Skin epidermis (tissue), 12 donors: ENCODE results near the gene NDUFS2.
A peak's percentile ranks its signal among the peaks of the same experiment; 100 is the strongest.

Experiments
- H3K27ac ChIP-seq, 21 experiments: fragments of 200-600 bp; sonication (generic) in 11 of 21; one replicate each; pipeline ENCODE4 v1.5.0; 2020; ENCODE audit warnings: mild to moderate bottlenecking in 3 of 21, inconsistent platforms in 2 of 21, moderate library complexity in 2 of 21
- H3K4me3 ChIP-seq, 7 experiments: fragments of 200-600 bp; sonication (generic) in 2 of 7; one replicate each; pipeline ENCODE4 v1.5.0; 2020; ENCODE audit warnings: inconsistent platforms in 2 of 7, mild to moderate bottlenecking in 2 of 7, moderate library complexity in 1 of 7

The NDUFS2 gene

GRCh38 chr1:161191971-161192370 is 10.2 kb upstream of the NDUFS2 start:
- Histone ChIP-seq H3K4me3 (no peak overlapping the region), H3K27ac (peak overlapping the region in 3 of 21 experiments; percentile 10 to 53 (median 15))

DNA sequence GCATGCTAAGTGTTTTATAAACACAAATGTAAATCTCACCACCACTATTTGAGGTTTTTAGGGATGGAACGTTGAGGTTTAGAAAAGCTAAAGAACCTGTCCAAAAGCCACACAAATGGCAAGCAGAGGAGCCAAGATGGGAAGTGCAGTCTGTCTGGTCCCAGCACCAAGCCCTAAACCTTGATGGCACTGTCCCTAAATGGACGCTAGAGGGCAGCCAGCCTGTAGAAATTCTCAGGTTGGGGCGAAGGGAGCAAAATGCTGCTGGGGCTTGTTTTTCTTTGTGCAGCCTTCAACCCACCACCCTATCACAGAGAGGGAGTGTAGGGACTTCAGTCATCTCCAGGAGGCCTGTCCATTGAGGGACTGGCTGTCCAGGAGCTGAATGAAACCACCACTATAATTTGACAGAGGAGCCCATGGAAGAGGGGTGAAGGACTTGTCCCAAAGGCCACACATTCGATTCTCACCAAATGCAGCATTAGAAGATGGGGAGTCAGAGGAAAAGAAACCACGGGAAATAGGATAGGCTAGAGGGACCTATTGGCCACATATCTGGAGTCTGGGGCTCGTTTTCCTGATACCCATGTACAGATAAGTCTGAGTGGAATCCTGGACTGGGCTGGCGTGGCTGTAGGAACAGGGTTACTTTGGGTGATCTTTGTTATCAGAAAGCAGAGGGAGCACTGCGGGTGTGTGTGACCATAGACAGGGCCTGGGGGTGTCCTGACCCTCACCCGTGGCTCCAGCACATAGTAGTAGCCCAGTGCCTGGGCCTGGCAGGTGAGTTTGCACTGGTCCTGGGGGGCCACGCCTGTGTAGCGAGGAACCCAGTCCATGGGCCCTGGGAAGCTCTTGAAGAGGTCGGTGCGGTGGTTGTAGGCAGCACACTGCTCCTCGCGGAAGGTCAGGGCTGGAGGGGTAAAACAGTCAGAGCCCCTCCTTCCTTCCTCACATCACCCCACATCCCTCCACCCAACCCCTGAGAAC is 9.4 kb upstream of the NDUFS2 start:
- H3K27ac ChIP-seq, result peak overlapping the region in 13 of 21 experiments; percentile 2 to 94 (median 36)
- no peak overlapping the region for H3K4me3 ChIP-seq

DNA sequence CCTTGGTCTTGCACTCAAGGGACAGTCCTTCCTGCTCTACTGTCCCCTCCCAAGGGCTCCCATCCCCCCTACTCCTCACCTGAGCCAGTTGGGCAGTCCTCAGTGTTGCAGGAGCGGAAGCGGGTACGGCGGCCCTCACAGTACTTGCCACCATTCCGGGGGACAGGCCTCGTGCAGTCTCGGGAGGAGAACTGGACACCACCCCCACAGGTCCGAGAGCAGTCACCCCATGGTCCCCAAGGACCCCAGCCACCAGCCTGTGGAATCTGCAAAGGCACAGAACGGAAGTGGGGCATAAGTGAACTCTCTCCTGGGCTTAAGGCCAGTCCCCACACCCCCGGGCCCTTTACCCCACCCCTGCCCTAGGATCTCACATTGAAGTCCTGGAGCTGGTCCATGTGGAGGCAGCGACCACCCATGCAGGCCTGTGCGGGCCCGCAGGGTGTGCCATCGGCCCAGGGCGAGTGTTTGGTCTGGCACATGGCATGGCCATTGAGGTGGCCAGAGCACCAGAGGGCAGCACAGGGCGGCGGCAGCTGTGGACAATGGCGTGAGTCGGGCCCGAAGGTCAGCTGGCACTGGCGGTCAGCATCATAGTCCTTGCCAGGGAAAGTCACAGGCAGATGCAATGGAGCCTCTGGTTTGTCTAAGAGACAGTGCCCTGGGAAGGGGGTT is 8.5 kb upstream of the NDUFS2 start:
- Histone ChIP-seq H3K4me3 (no peak overlapping the region), H3K27ac (peak overlapping the region in 13 of 21 experiments; percentile 2 to 94 (median 39))

DNA sequence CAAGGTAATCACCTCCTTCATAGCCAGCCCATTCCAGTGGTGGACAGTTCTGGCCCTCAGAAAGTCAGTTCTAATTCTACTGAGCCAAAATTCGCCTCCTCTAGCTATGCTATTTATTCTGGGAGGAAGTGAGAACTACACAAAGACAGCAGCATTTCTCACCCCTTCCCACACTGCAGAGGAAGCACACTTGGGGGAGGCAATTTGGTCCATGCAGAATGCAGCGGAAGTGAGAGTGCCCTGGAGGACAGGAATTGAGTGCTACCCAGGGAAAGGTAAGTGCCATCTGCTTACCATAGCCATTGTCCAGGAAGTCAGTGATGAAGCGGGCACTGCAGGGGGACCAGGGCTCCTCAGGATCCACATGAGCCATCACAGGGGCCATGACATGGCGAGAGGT is 7.0 kb upstream of the NDUFS2 start:
- Histone ChIP-seq H3K4me3 (no peak overlapping the region), H3K27ac (peak overlapping the region in 11 of 21 experiments; percentile 1 to 98 (median 84))

- Histone ChIP-seq H3K4me3 (peak overlapping the region in 5 of 7 experiments; percentile 28 to 42 (median 40)), H3K27ac (peak overlapping the region in 17 of 21 experiments; percentile 50 to 98 (median 94))
Observed at GRCh38 chr1:161196111-161196510, 6.1 kb upstream of the NDUFS2 start.

- H3K4me3 ChIP-seq, result peak overlapping the region; percentile 26 to 42 (median 37)
- H3K27ac ChIP-seq, result peak overlapping the region in 20 of 21 experiments; percentile 50 to 98 (median 94)
Observed at GRCh38 chr1:161196521-161197451, 5.4 kb upstream of the NDUFS2 start.

GRCh38 chr1:161197560-161198193 is 4.5 kb upstream of the NDUFS2 start:
- Histone ChIP-seq H3K4me3 (peak overlapping the region; percentile 26 to 42 (median 37)), H3K27ac (peak overlapping the region; percentile 2 to 98 (median 94))

GRCh38 chr1:161198194-161198896 is 3.8 kb upstream of the NDUFS2 start:
- H3K4me3 ChIP-seq, result peak overlapping the region; percentile 26 to 42 (median 37)
- peak overlapping the region; percentile 2 to 98 (median 94) for H3K27ac ChIP-seq

DNA sequence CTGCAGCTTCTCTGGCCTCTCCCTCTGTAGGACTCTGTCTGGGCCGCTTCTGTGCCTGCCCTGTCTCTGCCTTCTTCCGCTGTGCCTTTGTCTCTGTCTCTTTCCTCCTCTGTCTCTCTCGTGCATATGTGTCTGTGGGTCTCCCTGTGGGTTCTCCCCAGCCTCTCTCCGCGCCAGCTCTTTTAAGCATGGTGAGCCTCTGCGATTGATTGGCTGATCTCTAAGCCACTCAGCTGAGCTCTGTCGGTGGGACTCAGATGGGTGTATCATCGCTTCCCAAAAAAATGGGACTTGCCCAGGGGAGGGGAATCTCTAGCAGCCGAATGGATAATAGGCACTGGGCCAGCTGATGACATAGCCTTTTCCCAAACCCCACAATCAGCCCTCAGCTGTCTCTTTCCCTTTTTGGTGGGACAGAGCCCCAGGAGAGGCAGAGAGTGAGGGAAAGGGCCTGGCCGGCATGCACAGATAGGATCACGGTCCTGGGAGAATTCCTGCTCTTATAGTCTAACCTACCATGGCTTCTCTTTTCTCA is 3.2 kb upstream of the NDUFS2 start, which contains the start of gene ADAMTS4:
Gene ADAMTS4, minus strand, starts transcription at position 158 of the 535 bp plus-strand sequence. CDS start 427 bp downstream, outside the sequence.
- Histone ChIP-seq H3K4me3 (peak within 1 kb of the TSS; percentile 26 to 42 (median 37)), H3K27ac (peak within 1 kb of the TSS; percentile 17 to 98 (median 94))

GRCh38 chr1:161199506-161200139 is 2.5 kb upstream of the NDUFS2 start:
- no peak overlapping the region for H3K4me3 ChIP-seq

GRCh38 chr1:161200421-161200991 is 1.7 kb upstream of the NDUFS2 start:
- H3K4me3 ChIP-seq, result no peak overlapping the region
- peak overlapping the region; percentile 29 to 98 (median 94) for H3K27ac ChIP-seq

More at GRCh38 chr1:161199506-161200139, 2.5 kb upstream of the NDUFS2 start:
- H3K27ac ChIP-seq, result peak overlapping the region in 20 of 21 experiments; percentile 36 to 98 (median 94)

GRCh38 chr1:161200992-161201835 is 953 bp upstream of the NDUFS2 start:
- Histone ChIP-seq H3K27ac (peak overlapping the region; percentile 75 to 98 (median 94)), H3K4me3 (peak overlapping the region; percentile 57 to 87 (median 76))

GRCh38 chr1:161206411-161207140 is 4.4 kb downstream of the NDUFS2 start:
- Histone ChIP-seq H3K27ac (peak overlapping the region in 4 of 21 experiments; percentile 0 to 69 (median 38)), H3K4me3 (no peak overlapping the region)

DNA sequence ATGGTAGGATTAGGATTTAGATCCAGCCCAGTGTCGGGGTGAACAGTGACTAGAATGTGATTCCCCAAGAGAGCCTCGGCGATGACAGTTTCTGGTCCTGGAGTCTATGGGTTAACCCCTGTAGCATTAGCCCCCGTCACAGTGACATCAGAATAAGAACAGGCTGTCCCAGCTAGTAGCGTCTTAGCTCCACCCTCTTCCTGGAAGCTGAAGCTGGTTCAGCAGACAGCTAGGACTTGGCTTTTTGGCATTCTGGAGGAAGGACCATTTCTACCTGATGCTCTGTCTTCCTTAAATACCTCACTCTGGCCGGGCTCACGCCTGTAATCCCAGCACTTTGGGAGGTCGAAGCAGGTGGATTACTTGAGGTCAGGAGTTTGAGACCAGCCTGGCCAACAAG is 5.0 kb downstream of the NDUFS2 start:
- no peak overlapping the region for H3K4me3 ChIP-seq
- H3K27ac ChIP-seq, result peak overlapping the region in 4 of 21 experiments; percentile 26 to 69 (median 54)

GRCh38 chr1:161209790-161210409 is 7.7 kb downstream of the NDUFS2 start:
- H3K4me3 ChIP-seq, result no peak overlapping the region
- H3K27ac ChIP-seq, result peak overlapping the region in 1 of 21 experiments; percentile 52
